ENCODE results near the gene JAK1. TPM values are rescaled to one million over a fixed set of nuclear protein-coding genes. Genes with fewer than 3 reads are reported as not detected.

The JAK1 gene
- total and polyA plus RNA-seq, 2 experiments from 2014 or later = 8.0 to 19.5 TPM

DNA sequence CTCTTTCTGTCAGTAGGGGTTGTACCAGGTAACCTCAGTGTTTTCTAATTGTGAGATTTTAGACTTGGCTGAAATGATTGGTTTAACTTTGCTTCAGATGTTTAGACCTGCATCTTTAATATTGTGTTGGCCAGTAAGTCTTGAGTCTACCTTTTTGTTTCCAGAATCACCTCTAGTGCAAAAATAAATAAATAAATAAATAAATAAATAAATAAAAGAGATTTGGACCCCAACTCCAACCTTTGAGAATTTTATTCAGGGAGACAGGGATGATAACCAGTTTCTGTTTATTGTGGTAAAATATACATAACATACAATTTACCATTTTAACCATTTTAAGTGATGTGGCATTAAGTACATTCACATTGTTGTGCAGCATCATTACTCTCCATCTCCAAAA is 157.0 kb downstream of the JAK1 start:
- no peaks in the 10 kb centered on the region for H4K20me1 ChIP-seq (replicated peaks; ENCODE audit: insufficient read depth)
- H3K27ac Mint-ChIP-seq = no peak overlapping the region

DNA sequence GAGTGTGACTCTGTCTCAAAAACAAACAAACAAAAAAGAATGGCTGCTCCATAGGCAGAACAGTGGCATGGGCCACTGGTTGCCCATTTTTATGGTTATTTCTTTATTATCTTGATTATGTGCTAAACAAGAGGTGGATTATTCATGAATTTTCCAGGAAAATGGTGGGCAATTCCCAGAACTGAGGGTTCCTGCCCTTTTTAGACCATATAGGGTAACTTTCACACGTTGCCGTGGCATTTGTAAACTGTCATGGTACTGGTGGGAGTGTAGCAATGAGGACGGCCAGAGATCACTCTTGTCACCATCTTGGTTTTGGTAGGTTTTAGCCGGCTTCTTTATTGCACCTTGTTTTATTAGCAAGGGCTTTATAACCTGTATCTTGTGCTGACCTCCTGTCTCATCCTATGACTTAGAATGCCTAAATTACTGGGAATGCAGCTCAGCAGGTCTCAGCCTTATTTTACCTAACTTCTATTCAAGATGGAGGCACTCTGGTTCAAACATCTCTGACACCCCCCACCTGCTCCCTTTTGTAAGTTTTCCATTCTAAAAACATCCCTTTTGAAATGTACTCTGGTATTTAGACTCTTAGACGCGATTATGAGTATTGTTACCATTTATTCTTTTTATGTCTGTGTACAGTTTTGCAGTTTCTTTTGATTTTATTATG is 164.4 kb downstream of the JAK1 start:
- 0 out of 2 replicates have a peak, but pooled peaks cover 4% of the 10 kb centered on the region for H3K9me2 ChIP-seq (ENCODE audit: insufficient read depth)
- Mint-ChIP-seq H3K4me1 (peaks cover 19% of the 10 kb centered on the region), H3K27ac (no peak overlapping the region), H3K9me3 (no peaks in the 10 kb centered on the region; the same call in 2 of the 3 replicates), H3K36me3 (ENCODE audit: low read depth) (no peaks in the 10 kb centered on the region; the same call in 1 of the 3 replicates), H3K27me3 (ENCODE audit: insufficient read depth, low read depth, poor library complexity) (no peaks in the 10 kb centered on the region), H3K4me3 (no peak overlapping the region)
- no peak overlapping the region for H3K4me2 ChIP-seq
- H2AFZ ChIP-seq = no peak overlapping the region
- no peaks in the 10 kb centered on the region for H3F3A ChIP-seq (replicated peaks; ENCODE audit: low read depth)
- H3K79me2 ChIP-seq (replicated peaks; ENCODE audit: insufficient read depth) = no peaks in the 10 kb centered on the region
- no peaks in the 10 kb centered on the region; the same call in 1 of the 2 replicates for H4K20me1 ChIP-seq (replicated peaks; ENCODE audit: insufficient read depth)
- no peaks in the 10 kb centered on the region for H3K36me3 ChIP-seq (ENCODE audit: insufficient read depth)
- H3K27me3 ChIP-seq (ENCODE audit: insufficient read depth) = no peaks in the 10 kb centered on the region
- no peak overlapping the region for H3K27ac ChIP-seq (ENCODE audit: low read depth)
- DNase-seq (ENCODE audit: low spot score) (no peak), ATAC-seq (no peak)
- peaks cover 8% of the 10 kb centered on the region; the same call in 1 of the 2 replicates for H3K4me1 ChIP-seq (ENCODE audit: insufficient read depth)
- no peak overlapping the region for H3K4me3 ChIP-seq
- TF ChIP-seq, protein P1, sequence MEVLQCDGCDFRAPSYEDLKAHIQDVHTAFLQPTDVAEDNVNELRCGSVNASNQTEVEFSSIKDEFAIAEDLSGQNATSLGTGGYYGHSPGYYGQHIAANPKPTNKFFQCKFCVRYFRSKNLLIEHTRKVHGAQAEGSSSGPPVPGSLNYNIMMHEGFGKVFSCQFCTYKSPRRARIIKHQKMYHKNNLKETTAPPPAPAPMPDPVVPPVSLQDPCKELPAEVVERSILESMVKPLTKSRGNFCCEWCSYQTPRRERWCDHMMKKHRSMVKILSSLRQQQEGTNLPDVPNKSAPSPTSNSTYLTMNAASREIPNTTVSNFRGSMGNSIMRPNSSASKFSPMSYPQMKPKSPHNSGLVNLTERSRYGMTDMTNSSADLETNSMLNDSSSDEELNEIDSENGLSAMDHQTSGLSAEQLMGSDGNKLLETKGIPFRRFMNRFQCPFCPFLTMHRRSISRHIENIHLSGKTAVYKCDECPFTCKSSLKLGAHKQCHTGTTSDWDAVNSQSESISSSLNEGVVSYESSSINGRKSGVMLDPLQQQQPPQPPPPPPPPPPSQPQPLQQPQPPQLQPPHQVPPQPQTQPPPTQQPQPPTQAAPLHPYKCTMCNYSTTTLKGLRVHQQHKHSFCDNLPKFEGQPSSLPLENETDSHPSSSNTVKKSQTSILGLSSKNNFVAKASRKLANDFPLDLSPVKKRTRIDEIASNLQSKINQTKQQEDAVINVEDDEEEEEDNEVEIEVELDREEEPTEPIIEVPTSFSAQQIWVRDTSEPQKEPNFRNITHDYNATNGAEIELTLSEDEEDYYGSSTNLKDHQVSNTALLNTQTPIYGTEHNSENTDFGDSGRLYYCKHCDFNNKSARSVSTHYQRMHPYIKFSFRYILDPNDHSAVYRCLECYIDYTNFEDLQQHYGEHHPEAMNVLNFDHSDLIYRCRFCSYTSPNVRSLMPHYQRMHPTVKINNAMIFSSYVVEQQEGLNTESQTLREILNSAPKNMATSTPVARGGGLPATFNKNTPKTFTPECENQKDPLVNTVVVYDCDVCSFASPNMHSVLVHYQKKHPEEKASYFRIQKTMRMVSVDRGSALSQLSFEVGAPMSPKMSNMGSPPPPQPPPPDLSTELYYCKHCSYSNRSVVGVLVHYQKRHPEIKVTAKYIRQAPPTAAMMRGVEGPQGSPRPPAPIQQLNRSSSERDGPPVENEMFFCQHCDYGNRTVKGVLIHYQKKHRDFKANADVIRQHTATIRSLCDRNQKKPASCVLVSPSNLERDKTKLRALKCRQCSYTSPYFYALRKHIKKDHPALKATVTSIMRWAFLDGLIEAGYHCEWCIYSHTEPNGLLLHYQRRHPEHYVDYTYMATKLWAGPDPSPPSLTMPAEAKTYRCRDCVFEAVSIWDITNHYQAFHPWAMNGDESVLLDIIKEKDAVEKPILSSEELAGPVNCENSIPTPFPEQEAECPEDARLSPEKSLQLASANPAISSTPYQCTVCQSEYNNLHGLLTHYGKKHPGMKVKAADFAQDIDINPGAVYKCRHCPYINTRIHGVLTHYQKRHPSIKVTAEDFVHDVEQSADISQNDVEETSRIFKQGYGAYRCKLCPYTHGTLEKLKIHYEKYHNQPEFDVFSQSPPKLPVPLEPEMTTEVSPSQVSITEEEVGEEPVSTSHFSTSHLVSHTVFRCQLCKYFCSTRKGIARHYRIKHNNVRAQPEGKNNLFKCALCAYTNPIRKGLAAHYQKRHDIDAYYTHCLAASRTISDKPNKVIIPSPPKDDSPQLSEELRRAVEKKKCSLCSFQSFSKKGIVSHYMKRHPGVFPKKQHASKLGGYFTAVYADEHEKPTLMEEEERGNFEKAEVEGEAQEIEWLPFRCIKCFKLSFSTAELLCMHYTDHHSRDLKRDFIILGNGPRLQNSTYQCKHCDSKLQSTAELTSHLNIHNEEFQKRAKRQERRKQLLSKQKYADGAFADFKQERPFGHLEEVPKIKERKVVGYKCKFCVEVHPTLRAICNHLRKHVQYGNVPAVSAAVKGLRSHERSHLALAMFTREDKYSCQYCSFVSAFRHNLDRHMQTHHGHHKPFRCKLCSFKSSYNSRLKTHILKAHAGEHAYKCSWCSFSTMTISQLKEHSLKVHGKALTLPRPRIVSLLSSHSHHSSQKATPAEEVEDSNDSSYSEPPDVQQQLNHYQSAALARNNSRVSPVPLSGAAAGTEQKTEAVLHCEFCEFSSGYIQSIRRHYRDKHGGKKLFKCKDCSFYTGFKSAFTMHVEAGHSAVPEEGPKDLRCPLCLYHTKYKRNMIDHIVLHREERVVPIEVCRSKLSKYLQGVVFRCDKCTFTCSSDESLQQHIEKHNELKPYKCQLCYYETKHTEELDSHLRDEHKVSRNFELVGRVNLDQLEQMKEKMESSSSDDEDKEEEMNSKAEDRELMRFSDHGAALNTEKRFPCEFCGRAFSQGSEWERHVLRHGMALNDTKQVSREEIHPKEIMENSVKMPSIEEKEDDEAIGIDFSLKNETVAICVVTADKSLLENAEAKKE (CRISPR knock-in tag; IDR thresholded peaks at IDR 0.05) = no peak
- TF ChIP-seq, protein P2, sequence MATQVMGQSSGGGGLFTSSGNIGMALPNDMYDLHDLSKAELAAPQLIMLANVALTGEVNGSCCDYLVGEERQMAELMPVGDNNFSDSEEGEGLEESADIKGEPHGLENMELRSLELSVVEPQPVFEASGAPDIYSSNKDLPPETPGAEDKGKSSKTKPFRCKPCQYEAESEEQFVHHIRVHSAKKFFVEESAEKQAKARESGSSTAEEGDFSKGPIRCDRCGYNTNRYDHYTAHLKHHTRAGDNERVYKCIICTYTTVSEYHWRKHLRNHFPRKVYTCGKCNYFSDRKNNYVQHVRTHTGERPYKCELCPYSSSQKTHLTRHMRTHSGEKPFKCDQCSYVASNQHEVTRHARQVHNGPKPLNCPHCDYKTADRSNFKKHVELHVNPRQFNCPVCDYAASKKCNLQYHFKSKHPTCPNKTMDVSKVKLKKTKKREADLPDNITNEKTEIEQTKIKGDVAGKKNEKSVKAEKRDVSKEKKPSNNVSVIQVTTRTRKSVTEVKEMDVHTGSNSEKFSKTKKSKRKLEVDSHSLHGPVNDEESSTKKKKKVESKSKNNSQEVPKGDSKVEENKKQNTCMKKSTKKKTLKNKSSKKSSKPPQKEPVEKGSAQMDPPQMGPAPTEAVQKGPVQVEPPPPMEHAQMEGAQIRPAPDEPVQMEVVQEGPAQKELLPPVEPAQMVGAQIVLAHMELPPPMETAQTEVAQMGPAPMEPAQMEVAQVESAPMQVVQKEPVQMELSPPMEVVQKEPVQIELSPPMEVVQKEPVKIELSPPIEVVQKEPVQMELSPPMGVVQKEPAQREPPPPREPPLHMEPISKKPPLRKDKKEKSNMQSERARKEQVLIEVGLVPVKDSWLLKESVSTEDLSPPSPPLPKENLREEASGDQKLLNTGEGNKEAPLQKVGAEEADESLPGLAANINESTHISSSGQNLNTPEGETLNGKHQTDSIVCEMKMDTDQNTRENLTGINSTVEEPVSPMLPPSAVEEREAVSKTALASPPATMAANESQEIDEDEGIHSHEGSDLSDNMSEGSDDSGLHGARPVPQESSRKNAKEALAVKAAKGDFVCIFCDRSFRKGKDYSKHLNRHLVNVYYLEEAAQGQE (IDR thresholded peaks at IDR 0.05; ENCODE audit: unreplicated experiment) = no peak
- TF ChIP-seq POLR2AphosphoS5 (IDR thresholded peaks at IDR 0.05; ENCODE audit: low read depth) = no peak
- TF ChIP-seq EZH2 (IDR thresholded peaks at IDR 0.05; ENCODE audit: low read depth, unreplicated experiment) = no peak
- no peak for TF ChIP-seq STAT1 (IDR thresholded peaks at IDR 0.05; ENCODE audit: unreplicated experiment)

More for the DNA sequence above, 157.0 kb downstream of the JAK1 start:
- H3K4me3 Mint-ChIP-seq = no peak overlapping the region
- no peak for TF ChIP-seq EZH2 (IDR thresholded peaks at IDR 0.05; ENCODE audit: low read depth, unreplicated experiment)
- TF ChIP-seq, protein P3, sequence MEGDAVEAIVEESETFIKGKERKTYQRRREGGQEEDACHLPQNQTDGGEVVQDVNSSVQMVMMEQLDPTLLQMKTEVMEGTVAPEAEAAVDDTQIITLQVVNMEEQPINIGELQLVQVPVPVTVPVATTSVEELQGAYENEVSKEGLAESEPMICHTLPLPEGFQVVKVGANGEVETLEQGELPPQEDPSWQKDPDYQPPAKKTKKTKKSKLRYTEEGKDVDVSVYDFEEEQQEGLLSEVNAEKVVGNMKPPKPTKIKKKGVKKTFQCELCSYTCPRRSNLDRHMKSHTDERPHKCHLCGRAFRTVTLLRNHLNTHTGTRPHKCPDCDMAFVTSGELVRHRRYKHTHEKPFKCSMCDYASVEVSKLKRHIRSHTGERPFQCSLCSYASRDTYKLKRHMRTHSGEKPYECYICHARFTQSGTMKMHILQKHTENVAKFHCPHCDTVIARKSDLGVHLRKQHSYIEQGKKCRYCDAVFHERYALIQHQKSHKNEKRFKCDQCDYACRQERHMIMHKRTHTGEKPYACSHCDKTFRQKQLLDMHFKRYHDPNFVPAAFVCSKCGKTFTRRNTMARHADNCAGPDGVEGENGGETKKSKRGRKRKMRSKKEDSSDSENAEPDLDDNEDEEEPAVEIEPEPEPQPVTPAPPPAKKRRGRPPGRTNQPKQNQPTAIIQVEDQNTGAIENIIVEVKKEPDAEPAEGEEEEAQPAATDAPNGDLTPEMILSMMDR (conservative IDR thresholded peaks at IDR 0.05; ENCODE audit: low read depth in 2 of 2) = no peak
- no peaks in the 10 kb centered on the region for H3K27me3 Mint-ChIP-seq (ENCODE audit: insufficient read depth, low read depth, poor library complexity)
- Histone ChIP-seq H3K27ac (ENCODE audit: low read depth) (no peak overlapping the region), H3K36me3 (ENCODE audit: insufficient read depth) (no peaks in the 10 kb centered on the region), H3K4me3 (no peak overlapping the region), H3K9me2 (ENCODE audit: insufficient read depth) (no peaks in the 10 kb centered on the region), H2AFZ (no peak overlapping the region), H3K79me2 (replicated peaks; ENCODE audit: insufficient read depth) (no peaks in the 10 kb centered on the region), H3K4me1 (ENCODE audit: insufficient read depth) (no peaks in the 10 kb centered on the region), H3K4me2 (no peak overlapping the region), H3F3A (replicated peaks; ENCODE audit: low read depth) (no peaks in the 10 kb centered on the region), H3K27me3 (ENCODE audit: insufficient read depth) (no peaks in the 10 kb centered on the region)
- no peaks in the 10 kb centered on the region; the same call in 2 of the 3 replicates for H3K36me3 Mint-ChIP-seq (ENCODE audit: low read depth)
- peaks cover 5% of the 10 kb centered on the region; the same call in 1 of the 3 replicates for H3K4me1 Mint-ChIP-seq
- DNase-seq (ENCODE audit: low spot score) = no peak
- no peak for ATAC-seq
- no peaks in the 10 kb centered on the region for H3K9me3 Mint-ChIP-seq

All from GM23338 (cell line).